OCI-LY1 (cell line): ENCODE data around the gene VWA8.
"Not testable (repeated sequence)": the region's sequence is repeated elsewhere in the genome, so short reads cannot be mapped to it uniquely, and the experiment has no call there.

Experiments
- H2AFZ ChIP-seq: fragments of 200-600 bp; sonication (generic), shearing (Covaris generic); 2 replicates; pipeline ENCODE4 v1.6.0; 2014; ENCODE audit warnings: antibody characterized with exemption, mild to moderate bottlenecking, low read length
- H3F3A ChIP-seq: fragments of 200-600 bp; sonication (generic), shearing (Covaris generic); 2 replicates; pipeline ENCODE4 v1.6.0; 2014; ENCODE audit warnings: mild to moderate bottlenecking, antibody characterized with exemption, low read length, moderate library complexity; ENCODE audit not compliant: insufficient read depth
- H3K27ac ChIP-seq: fragments of 200-600 bp; sonication (generic); 2 replicates; pipeline ENCODE4 v1.5.1; 2014; ENCODE audit warnings: low read length, mixed run types, mild to moderate bottlenecking, low read depth; ENCODE audit not compliant: poor library complexity, severe bottlenecking
- H3K27me3 ChIP-seq: fragments of 200-600 bp; sonication (generic); 2 replicates; pipeline ENCODE4 v1.6.0; 2014; ENCODE audit warnings: antibody characterized with exemption, mild to moderate bottlenecking, low read length, moderate library complexity; ENCODE audit not compliant: insufficient read depth
- H3K36me3 ChIP-seq: fragments of 200-600 bp; sonication (generic); 2 replicates; pipeline ENCODE4 v1.6.1; 2014; ENCODE audit warnings: mild to moderate bottlenecking, antibody characterized with exemption, low read length, moderate library complexity, mixed read lengths; ENCODE audit not compliant: insufficient read depth
- H3K4me1 ChIP-seq: fragments of 200-600 bp; sonication (generic); 2 replicates; pipeline ENCODE4 v1.5.1; 2014; ENCODE audit warnings: mild to moderate bottlenecking, low read length, moderate library complexity; ENCODE audit not compliant: insufficient read depth, severe bottlenecking
- H3K4me2 ChIP-seq: fragments of 200-600 bp; sonication (generic), shearing (Covaris generic); 2 replicates; pipeline ENCODE4 v1.6.1; 2014; ENCODE audit warnings: low read length
- H3K4me3 ChIP-seq: fragments of 200-600 bp; sonication (generic); 2 replicates; pipeline ENCODE4 v1.5.1; 2014; ENCODE audit warnings: low read length, low read depth, mild to moderate bottlenecking, mixed read lengths; ENCODE audit not compliant: poor library complexity, severe bottlenecking
- H3K79me2 ChIP-seq: fragments of 200-600 bp; shearing (Covaris generic); 2 replicates; pipeline ENCODE4 v1.6.1; 2016; ENCODE audit warnings: mixed run types, low read length, mixed read lengths; ENCODE audit not compliant: insufficient read depth
- H3K9ac ChIP-seq: fragments of 200-600 bp; sonication (generic), shearing (Covaris generic); 2 replicates; pipeline ENCODE4 v1.6.1; 2014; ENCODE audit warnings: mild to moderate bottlenecking, low read length, mixed read lengths
- H3K9me2 ChIP-seq: fragments of 200-600 bp; sonication (generic), shearing (Covaris generic); 2 replicates; pipeline ENCODE4 v1.6.1; 2014; ENCODE audit warnings: low read depth, mild to moderate bottlenecking, low read length, mixed read lengths
- H3K9me3 ChIP-seq: fragments of 200-600 bp; shearing (Covaris generic); 2 replicates; pipeline ENCODE4 v1.6.1; 2014; ENCODE audit warnings: low read length, mixed read lengths
- H4K20me1 ChIP-seq: fragments of 200-600 bp; sonication (generic), shearing (Covaris generic); 2 replicates; pipeline ENCODE4 v1.6.0; 2016; ENCODE audit warnings: mild to moderate bottlenecking, low read length; ENCODE audit not compliant: insufficient read depth
- CTCF ChIP-seq: fragments of 200-600 bp; sonication (generic), shearing (Covaris generic); IDR thresholded peaks from 2 replicates; pipeline ENCODE4 v1.5.1; 2017; ENCODE audit warnings: mild to moderate bottlenecking, antibody characterized with exemption, low read length, moderate library complexity, mixed read lengths
- EZH2 ChIP-seq: fragments of 200-600 bp; sonication (generic), shearing (Covaris generic); IDR thresholded peaks from 2 replicates; pipeline ENCODE4 v1.8.0; 2017; ENCODE audit warnings: borderline replicate concordance, mixed run types, mild to moderate bottlenecking, antibody characterized with exemption, low read length, moderate library complexity, mixed read lengths

The VWA8 gene

GRCh38 chr13:41621716-41622431, 339.0 kb downstream of the VWA8 start:
- H3K4me2 ChIP-seq, result no peak overlapping the region
- H2AFZ ChIP-seq, result no peak overlapping the region
- H4K20me1 ChIP-seq, result no peaks in the 10 kb centered on the region
- H3F3A ChIP-seq, result no peaks in the 10 kb centered on the region
- no peak overlapping the region for H3K9ac ChIP-seq
- no peaks in the 10 kb centered on the region for H3K9me2 ChIP-seq
- no peaks in the 10 kb centered on the region for H3K79me2 ChIP-seq
- H3K4me3 ChIP-seq, result no peak overlapping the region
- no peak overlapping the region for H3K27ac ChIP-seq
- peaks cover 15% of the 10 kb centered on the region for H3K4me1 ChIP-seq
- no peak for TF ChIP-seq CTCF
- TF ChIP-seq EZH2, result no peak
- H3K36me3 ChIP-seq, result no peaks in the 10 kb centered on the region
- H3K9me3 ChIP-seq, result no peaks in the 10 kb centered on the region
- H3K27me3 ChIP-seq, result no peaks in the 10 kb centered on the region

- H3K27ac ChIP-seq, H3K27me3 ChIP-seq, H3K36me3 ChIP-seq, H3K79me2 ChIP-seq, H3F3A ChIP-seq, H3K9ac ChIP-seq, H3K4me3 ChIP-seq, H3K9me3 ChIP-seq, H2AFZ ChIP-seq, H3K4me1 ChIP-seq, H3K9me2 ChIP-seq, H3K4me2 ChIP-seq, H4K20me1 ChIP-seq: not testable (repeated sequence)
Measured at GRCh38 chr13:41617633-41618032, 343.3 kb downstream of the VWA8 start.

GRCh38 chr13:41616151-41616550, 344.8 kb downstream of the VWA8 start:
- H3K36me3 ChIP-seq, result peaks cover 4% of the 10 kb centered on the region; the same call in 1 of the 2 replicates
- H3K9ac ChIP-seq, result no peak overlapping the region
- H3K4me3 ChIP-seq, result no peak overlapping the region
- H2AFZ ChIP-seq, result no peak overlapping the region
- H3K9me2 ChIP-seq, result no peaks in the 10 kb centered on the region
- no peaks in the 10 kb centered on the region for H4K20me1 ChIP-seq
- H3K27ac ChIP-seq, result no peak overlapping the region
- no peaks in the 10 kb centered on the region for H3K4me1 ChIP-seq
- no peaks in the 10 kb centered on the region for H3K79me2 ChIP-seq
- no peak overlapping the region for H3K4me2 ChIP-seq
- H3F3A ChIP-seq, result no peaks in the 10 kb centered on the region
- H3K27me3 ChIP-seq, result no peaks in the 10 kb centered on the region
- no peaks in the 10 kb centered on the region for H3K9me3 ChIP-seq
- TF ChIP-seq CTCF (no peak), EZH2 (no peak)

- H3K4me1 ChIP-seq, result no peaks in the 10 kb centered on the region
- no peaks in the 10 kb centered on the region for H4K20me1 ChIP-seq
- no peaks in the 10 kb centered on the region for H3F3A ChIP-seq
- H2AFZ ChIP-seq, result no peak overlapping the region
- no peak overlapping the region for H3K4me3 ChIP-seq
- H3K9ac ChIP-seq, result no peak overlapping the region
- H3K27me3 ChIP-seq, result no peaks in the 10 kb centered on the region
- H3K4me2 ChIP-seq, result no peak overlapping the region
- peaks cover 10% of the 10 kb centered on the region; the same call in 1 of the 2 replicates for H3K36me3 ChIP-seq
- H3K27ac ChIP-seq, result no peak overlapping the region
- no peaks in the 10 kb centered on the region for H3K79me2 ChIP-seq
- H3K9me2 ChIP-seq, result no peaks in the 10 kb centered on the region
- no peak for TF ChIP-seq EZH2
- H3K9me3 ChIP-seq, result no peaks in the 10 kb centered on the region
Measured at GRCh38 chr13:41615528-41615855, 345.4 kb downstream of the VWA8 start.
